A549 treated with AZD2906 at 1 μM for 4 hours (cell line): ENCODE results near the gene ACP2. TPM values are rescaled to one million over a fixed set of nuclear protein-coding genes. Genes with fewer than 3 reads are reported as not detected.

ENCODE experiments used
- total RNA-seq: library from RNA; stranded (reverse); fragments of 200-300 nt; extraction: Qiagen RNA extraction; gene quantifications from 5 replicates; pipeline ENCODE4 v1.2.3, GENCODE V29; 2022

The ACP2 gene, protein sequence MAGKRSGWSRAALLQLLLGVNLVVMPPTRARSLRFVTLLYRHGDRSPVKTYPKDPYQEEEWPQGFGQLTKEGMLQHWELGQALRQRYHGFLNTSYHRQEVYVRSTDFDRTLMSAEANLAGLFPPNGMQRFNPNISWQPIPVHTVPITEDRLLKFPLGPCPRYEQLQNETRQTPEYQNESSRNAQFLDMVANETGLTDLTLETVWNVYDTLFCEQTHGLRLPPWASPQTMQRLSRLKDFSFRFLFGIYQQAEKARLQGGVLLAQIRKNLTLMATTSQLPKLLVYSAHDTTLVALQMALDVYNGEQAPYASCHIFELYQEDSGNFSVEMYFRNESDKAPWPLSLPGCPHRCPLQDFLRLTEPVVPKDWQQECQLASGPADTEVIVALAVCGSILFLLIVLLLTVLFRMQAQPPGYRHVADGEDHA
- 20.4 to 30.1 TPM (median 22.1 TPM) in 5 replicates for total RNA-seq

GRCh38 chr11:47248664-47249377, at the start of gene ACP2:
ACP2 (minus strand) TSS chr11:47248814; CDS start chr11:47248789, 25 bp downstream.

DNA sequence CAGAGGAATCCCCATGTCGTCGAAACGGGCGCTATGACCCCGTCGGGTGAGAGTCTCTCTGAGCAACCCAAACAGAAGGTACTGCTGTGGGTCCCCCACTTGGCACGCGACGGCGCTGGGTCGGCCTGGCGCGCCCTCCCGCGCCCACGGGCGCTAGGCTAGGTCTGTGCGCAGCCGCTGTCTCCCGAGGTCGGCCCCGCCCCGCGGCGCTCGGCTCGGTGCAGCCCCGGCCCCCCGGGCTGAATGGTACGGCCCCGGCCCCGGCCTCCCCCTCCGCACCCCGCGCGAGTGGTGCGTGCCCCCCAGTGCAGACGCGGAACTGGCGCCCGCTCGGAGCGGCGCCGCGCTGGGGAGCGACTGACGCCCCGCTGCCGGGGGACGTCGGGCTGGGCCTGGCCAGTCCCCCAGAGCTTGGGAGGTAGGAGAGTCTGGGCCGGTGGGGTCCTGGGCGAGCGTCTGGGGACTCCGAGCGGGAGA, 21.3 kb upstream of the ACP2 start, which contains the start of gene MADD:
Gene MADD, plus strand, starts transcription at position 305 of the 477 bp plus-strand sequence.

DNA sequence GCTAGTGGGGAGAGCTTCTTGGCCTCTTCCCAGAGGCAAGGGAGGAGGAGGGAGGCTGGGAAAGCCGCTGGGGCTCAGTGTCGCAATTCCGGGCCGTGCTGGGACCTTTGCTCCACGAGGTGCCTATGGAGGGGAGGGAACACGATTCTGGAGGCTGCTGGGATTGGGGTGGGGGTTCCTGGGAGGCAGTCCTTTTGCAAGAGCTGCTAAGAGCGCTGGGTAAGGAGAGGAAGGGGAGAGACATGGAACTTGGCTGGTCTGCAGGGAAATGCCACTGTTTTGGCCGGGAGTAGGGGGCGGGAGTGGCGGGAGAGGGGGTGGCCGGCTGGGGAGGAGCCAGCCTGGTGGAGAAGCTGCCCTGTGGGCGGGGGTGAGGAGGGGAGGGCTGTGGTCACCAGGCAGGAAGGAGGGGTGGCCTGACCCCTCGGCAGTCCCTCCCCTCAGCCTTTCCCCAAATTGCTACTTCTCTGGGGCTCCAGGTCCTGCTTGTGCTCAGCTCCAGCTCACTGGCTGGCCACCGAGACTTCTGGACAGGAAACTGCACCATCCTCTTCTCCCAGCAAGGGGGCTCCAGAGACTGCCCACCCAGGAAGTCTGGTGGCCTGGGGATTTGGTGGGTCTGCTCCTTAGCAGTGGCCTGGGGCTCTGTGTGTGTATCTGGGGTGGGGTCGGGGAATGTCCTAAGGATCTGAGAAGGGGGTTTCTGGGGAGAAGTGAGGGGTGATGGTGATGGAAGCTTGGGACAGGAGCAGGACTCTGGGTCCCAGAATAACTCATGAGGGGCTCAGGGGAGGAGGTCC, 9.1 kb upstream of the ACP2 start, which contains the start of gene NR1H3:
Gene NR1H3, plus strand, starts transcription at position 480 of the 800 bp plus-strand sequence. CDS start 1,221 bp downstream, outside the sequence.

Other genes with a start within 250 kb of the ACP2 start
- gene ARFGAP2, start 71.9 kb downstream of the ACP2 start, total RNA-seq: 26.9 to 39.5 TPM (median 28.3 TPM) in 5 replicates
- 23.1 to 28.2 TPM (median 26.6 TPM) in 5 replicates for gene PACSIN3, start 62.4 kb downstream of the ACP2 start, total RNA-seq
- 74.3 to 85.9 TPM (median 78.0 TPM) in 5 replicates for gene DDB2, start 33.8 kb downstream of the ACP2 start, total RNA-seq
- gene NR1H3, start 9.2 kb upstream of the ACP2 start, total RNA-seq: 8.4 to 13.2 TPM (median 9.6 TPM) in 5 replicates
- gene MADD, start 21.3 kb upstream of the ACP2 start, total RNA-seq: 18.5 to 20.9 TPM (median 20.4 TPM) in 5 replicates
- 0.05 to 0.10 TPM (median 0.07 TPM) in 5 replicates for gene MYBPC3, start 103.9 kb upstream of the ACP2 start, total RNA-seq
- 0.10 TPM in 1 of 5 replicates, not detected in the others for gene SPI1, start 129.7 kb upstream of the ACP2 start, total RNA-seq
- gene SLC39A13, start 159.8 kb upstream of the ACP2 start, total RNA-seq: 49.1 to 60.5 TPM (median 54.0 TPM) in 5 replicates
- 184 to 254 TPM (median 192 TPM) in 5 replicates for gene PSMC3, start 177.6 kb upstream of the ACP2 start, total RNA-seq
- 0.03 to 0.33 TPM (median 0.12 TPM) in 5 replicates for gene RAPSN, start 200.3 kb upstream of the ACP2 start, total RNA-seq